ENCODE data around the gene LGALS12. TPM values are rescaled to one million over a fixed set of nuclear protein-coding genes. Genes with fewer than 3 reads are reported as not detected.

Gene LGALS12
- total RNA-seq, 1 experiment from 2014 or later: not detected

DNA sequence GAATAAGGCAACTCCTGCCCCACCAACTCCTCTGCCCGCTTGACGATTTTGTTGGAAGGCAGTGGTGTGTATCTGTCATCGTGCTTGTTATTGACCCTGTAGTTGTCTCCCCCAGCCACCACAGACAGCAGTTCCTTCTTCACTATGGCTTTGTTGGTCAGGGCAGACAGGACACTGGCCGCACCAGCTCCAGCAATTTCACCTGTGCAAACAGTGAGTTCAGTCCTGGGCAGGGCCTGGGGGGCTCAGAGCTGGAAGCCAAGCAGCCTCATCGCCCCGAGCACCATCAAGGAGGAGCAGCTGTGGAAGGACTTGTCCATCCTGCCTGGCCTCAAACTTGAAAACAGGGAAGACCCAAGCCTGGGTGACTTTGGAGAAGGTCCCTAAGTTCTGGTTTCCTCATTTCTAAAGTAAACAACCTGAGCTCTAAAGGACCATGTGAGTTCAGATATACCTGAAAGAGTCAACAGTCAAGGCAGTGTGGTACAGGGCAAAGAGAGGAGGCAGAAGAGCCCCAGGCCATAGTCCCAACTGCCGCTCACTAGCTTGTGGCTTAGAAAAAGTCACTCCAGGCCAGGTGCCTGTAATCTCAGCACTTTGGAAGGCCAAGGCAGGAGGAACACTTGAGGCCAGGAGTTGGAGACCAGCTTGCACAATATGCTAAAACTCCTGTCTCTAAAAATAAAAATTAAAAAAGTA lies 52.7 kb downstream of the LGALS12 start:
- no peaks in the 10 kb centered on the region for H3K9me3 Mint-ChIP-seq (ENCODE audit: unreplicated experiment)
- no peak overlapping the region for H3K4me3 Mint-ChIP-seq (ENCODE audit: unreplicated experiment)
- H3K36me3 Mint-ChIP-seq (ENCODE audit: insufficient read depth, unreplicated experiment): no peaks in the 10 kb centered on the region
- H3K4me1 Mint-ChIP-seq (ENCODE audit: low read depth, unreplicated experiment): peaks cover 3% of the 10 kb centered on the region
- H3K27ac Mint-ChIP-seq (ENCODE audit: unreplicated experiment): no peak overlapping the region
- TF ChIP-seq, protein P1, sequence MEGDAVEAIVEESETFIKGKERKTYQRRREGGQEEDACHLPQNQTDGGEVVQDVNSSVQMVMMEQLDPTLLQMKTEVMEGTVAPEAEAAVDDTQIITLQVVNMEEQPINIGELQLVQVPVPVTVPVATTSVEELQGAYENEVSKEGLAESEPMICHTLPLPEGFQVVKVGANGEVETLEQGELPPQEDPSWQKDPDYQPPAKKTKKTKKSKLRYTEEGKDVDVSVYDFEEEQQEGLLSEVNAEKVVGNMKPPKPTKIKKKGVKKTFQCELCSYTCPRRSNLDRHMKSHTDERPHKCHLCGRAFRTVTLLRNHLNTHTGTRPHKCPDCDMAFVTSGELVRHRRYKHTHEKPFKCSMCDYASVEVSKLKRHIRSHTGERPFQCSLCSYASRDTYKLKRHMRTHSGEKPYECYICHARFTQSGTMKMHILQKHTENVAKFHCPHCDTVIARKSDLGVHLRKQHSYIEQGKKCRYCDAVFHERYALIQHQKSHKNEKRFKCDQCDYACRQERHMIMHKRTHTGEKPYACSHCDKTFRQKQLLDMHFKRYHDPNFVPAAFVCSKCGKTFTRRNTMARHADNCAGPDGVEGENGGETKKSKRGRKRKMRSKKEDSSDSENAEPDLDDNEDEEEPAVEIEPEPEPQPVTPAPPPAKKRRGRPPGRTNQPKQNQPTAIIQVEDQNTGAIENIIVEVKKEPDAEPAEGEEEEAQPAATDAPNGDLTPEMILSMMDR (IDR thresholded peaks at IDR 0.05; ENCODE audit: insufficient read depth in 1 of 2, low read depth in 1 of 2, low read length in 1 of 2, severe bottlenecking in 1 of 2, unreplicated experiment in 1 of 2): no peak
- Histone ChIP-seq H3K4me1 (peaks cover 7% of the 10 kb centered on the region), H3K27me3 (replicated peaks; ENCODE audit: control insufficient read depth, insufficient read depth, low read length) (no peaks in the 10 kb centered on the region), H3K4me3 (ENCODE audit: low read depth, low read length) (no peak overlapping the region), H3K9me3 (no peaks in the 10 kb centered on the region), H3K36me3 (ENCODE audit: control insufficient read depth, insufficient read depth, low read length) (no peaks in the 10 kb centered on the region)
- peak in 1 of 2 experiments; percentile 20 for DNase-seq
- intact Hi-C loops (cut with micrococcal nuclease; ENCODE audit: unreplicated experiment): no loop called here
- POLR2A ChIA-PET: no interaction called here
- no TSS peak for BruUV-seq (replicated peaks)
- CTCF ChIA-PET: interaction anchor here (0.5 to 1.2 kb wide), 2 partner anchors 80 to 650 kb away, joined by 3 to 4 read pairs; no protein-coding TSS in a partner anchor
- no peaks in the 10 kb centered on the region for H3K27me3 Mint-ChIP-seq (ENCODE audit: insufficient read depth, unreplicated experiment)

DNA sequence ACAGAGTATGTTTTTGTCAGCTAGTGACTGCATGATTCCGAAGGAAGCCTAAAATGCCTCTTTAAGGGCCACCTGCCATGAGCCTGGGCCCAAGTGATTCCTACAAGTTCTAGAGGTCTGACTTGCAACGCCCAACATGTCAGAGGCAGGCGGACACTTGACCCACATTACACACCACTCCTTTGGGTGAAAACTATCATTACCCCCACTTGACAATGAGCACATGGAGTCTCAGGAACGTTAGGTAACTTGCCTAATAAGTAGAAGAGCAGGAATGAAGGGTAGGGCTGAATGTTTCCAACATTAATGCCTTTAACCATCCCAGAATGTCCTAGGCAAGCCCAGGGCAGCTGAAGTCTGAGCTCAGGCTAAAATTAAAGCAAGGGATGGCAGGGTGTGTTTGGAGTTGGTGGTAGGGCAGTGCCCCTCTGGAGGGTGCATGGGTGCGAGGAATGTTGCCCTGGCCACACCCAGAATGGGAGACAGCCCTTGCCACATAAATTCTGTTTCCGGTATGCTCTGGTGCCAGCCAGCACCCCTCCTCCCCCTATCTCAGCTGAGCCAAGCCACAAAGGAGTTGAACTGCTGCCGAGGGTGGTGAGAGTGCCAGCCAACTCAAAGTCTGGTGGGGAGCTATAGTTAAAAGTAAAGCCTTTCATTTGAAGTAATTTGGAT lies 54.8 kb downstream of the LGALS12 start:
- H3K9me3 Mint-ChIP-seq (ENCODE audit: unreplicated experiment): no peaks in the 10 kb centered on the region
- peaks cover 14% of the 10 kb centered on the region for H3K4me1 Mint-ChIP-seq (ENCODE audit: low read depth, unreplicated experiment)
- H3K36me3 Mint-ChIP-seq (ENCODE audit: insufficient read depth, unreplicated experiment): no peaks in the 10 kb centered on the region
- no TSS peak for BruUV-seq (replicated peaks)
- H3K4me3 ChIP-seq (ENCODE audit: low read depth, low read length): no peak overlapping the region
- no peaks in the 10 kb centered on the region; the same call in 1 of the 2 replicates for H3K36me3 ChIP-seq (ENCODE audit: control insufficient read depth, insufficient read depth, low read length)
- H3K4me3 Mint-ChIP-seq (ENCODE audit: unreplicated experiment): no peak overlapping the region
- no peaks in the 10 kb centered on the region for H3K27me3 ChIP-seq (replicated peaks; ENCODE audit: control insufficient read depth, insufficient read depth, low read length)
- POLR2A ChIA-PET: no interaction called here
- H3K27me3 Mint-ChIP-seq (ENCODE audit: insufficient read depth, unreplicated experiment): no peaks in the 10 kb centered on the region
- CTCF ChIA-PET: interaction anchor here (0.6 kb wide), 1 partner anchor 28 kb away, joined by 10 read pairs; no protein-coding TSS in a partner anchor
- intact Hi-C loops (cut with micrococcal nuclease; ENCODE audit: unreplicated experiment): no loop called here
- no peak overlapping the region for H3K27ac Mint-ChIP-seq (ENCODE audit: unreplicated experiment)
- peaks cover 21% of the 10 kb centered on the region for H3K4me1 ChIP-seq
- no peaks in the 10 kb centered on the region for H3K9me3 ChIP-seq
- TF ChIP-seq, protein P1 (IDR thresholded peaks at IDR 0.05; ENCODE audit: insufficient read depth in 1 of 2, low read depth in 1 of 2, low read length in 1 of 2, severe bottlenecking in 1 of 2, unreplicated experiment in 1 of 2): no peak
- no peak for DNase-seq

DNA sequence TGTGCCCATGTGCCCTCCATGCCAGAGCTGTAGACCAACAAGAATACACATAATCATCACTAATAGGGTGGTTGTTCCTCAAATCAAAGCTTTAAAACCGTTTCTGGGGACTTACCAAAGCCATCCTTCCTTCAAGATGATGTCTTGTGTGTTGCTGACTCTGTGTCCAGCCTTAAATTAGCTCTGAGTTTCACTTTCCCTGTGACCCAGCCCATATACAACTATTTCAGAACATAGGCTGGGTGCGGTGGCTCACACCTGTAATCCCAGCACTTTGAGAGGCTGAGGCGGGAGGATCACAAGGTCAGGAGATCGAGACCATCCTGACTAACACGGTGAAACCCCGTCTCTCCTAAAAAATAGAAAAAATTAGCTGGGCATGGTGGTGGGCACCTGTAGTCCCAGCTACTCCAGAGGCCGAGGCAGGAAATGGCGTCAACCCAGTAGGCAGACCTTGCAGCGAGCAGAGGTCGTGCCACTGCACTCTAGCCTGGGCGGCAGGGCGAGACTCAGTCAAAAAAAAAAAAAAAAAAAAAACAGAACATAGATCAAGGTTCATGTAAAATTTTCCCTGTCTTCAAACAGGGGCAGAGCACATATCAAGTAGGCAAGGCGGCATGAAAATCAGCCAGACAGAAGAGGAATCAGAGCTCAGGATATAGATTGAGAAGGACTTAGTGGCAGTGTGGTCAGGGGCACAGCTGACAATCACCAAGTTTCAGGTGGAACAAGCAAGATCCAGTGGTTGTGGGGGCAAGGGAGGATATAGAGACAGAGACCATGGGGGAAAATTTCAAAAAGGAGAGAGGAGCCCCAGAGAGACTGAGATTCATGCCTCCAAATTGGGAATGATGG lies 57.5 kb downstream of the LGALS12 start, which contains the start of gene PLAAT2:
TSS of gene PLAAT2 (minus strand) at position 179 of the 855 bp plus-strand sequence. CDS start at position 124, 55 bp downstream.
- no peaks in the 10 kb centered on the region; the same call in 1 of the 2 replicates for H3K36me3 ChIP-seq (ENCODE audit: control insufficient read depth, insufficient read depth, low read length)
- intact Hi-C loops (cut with micrococcal nuclease; ENCODE audit: unreplicated experiment): no loop called here
- TF ChIP-seq, protein P1 (IDR thresholded peaks at IDR 0.05; ENCODE audit: insufficient read depth in 1 of 2, low read depth in 1 of 2, low read length in 1 of 2, severe bottlenecking in 1 of 2, unreplicated experiment in 1 of 2): no peak
- Mint-ChIP-seq H3K9me3 (ENCODE audit: unreplicated experiment) (no peaks in the 10 kb centered on the region), H3K27ac (ENCODE audit: unreplicated experiment) (peak within 1 kb of the TSS; percentile 8), H3K4me3 (ENCODE audit: unreplicated experiment) (no peak within 1 kb of the TSS), H3K27me3 (ENCODE audit: insufficient read depth, unreplicated experiment) (no peaks in the 10 kb centered on the region), H3K4me1 (ENCODE audit: low read depth, unreplicated experiment) (peaks cover 28% of the 10 kb centered on the region), H3K36me3 (ENCODE audit: insufficient read depth, unreplicated experiment) (no peaks in the 10 kb centered on the region)
- H3K4me3 ChIP-seq (ENCODE audit: low read depth, low read length): no peak within 1 kb of the TSS
- ChIA-PET POLR2A (interaction anchor here (0.6 kb wide), 2 partner anchors 10 to 59 kb away, joined by 3 read pairs; no protein-coding TSS in a partner anchor), CTCF (no interaction called here)
- H3K9me3 ChIP-seq: no peaks in the 10 kb centered on the region
- BruUV-seq (replicated peaks): no TSS peak
- no peak for DNase-seq
- peaks cover 41% of the 10 kb centered on the region for H3K4me1 ChIP-seq
- no peaks in the 10 kb centered on the region for H3K27me3 ChIP-seq (replicated peaks; ENCODE audit: control insufficient read depth, insufficient read depth, low read length)

All from Caco-2 (cell line).